Activated CD4-positive, alpha-beta T cell treated with anti-CD3 and anti-CD28 coated beads, Interleukin-2, Interleukin-4, amounts not matched to agents 100 ng/mL and 50 ng/mL, durations not matched to agents 16 hours and 8 hours (primary cell): ENCODE results near the gene C5.
"Not testable (repeated sequence)": the region's sequence is repeated elsewhere in the genome, so short reads cannot be mapped to it uniquely, and the experiment has no call there.

Experiments used
- DNase-seq: peaks from one replicate; pipeline ENCODE4 v3.0.0-alpha.2; 2020; ENCODE audit warnings: low spot score

C5 gene

GRCh38 chr9:121048618-121049017 lies 1.5 kb downstream of the C5 start:
- DNase-seq, result no peak

- no peak for DNase-seq
Observed at GRCh38 chr9:121048175-121048574, 1.9 kb downstream of the C5 start.

GRCh38 chr9:121038804-121039203 lies 11.3 kb downstream of the C5 start:
- DNase-seq, result no peak

DNA sequence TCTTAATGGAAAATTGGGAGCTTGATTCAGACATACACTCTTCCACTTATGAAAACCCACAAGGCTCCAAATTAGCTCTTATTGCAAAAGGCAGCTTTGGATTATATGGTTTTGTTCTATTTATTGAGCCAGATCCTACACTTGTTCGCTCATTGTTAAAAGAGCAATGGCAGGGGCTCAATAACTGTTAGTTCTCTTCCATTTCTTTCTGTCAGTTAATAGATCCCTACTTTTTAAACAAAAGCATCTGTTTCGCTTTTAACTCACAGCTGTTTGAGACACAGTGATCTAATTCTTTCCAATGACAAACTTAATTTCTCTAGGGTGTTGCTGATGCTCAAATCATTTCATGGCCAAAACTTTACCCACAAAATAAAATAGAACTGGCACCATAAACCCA lies 11.7 kb downstream of the C5 start:
- no peak for DNase-seq

GRCh38 chr9:121035717-121036116 lies 14.4 kb downstream of the C5 start:
- DNase-seq, result not testable (repeated sequence)

GRCh38 chr9:121034529-121034928 lies 15.5 kb downstream of the C5 start:
- DNase-seq, result no peak

DNA sequence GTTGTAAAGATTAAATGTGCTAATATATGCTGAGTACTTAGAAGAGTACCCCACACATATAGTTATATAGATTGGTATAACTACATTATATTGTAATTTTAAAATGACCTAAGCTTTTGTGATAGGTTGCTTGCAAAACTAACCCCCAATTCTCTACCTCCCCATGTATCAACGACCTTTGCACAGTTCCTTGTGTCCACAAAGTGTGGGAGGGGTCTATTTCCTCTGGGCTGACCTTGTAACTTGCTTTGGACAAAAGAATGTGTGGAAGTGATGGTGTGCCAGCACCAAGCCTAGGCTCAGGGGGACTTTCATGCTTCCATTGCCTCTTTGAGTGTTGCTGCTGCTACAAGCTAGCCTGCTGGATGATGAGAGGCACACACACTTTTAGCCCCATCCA lies 20.6 kb downstream of the C5 start:
- DNase-seq, result no peak

DNA sequence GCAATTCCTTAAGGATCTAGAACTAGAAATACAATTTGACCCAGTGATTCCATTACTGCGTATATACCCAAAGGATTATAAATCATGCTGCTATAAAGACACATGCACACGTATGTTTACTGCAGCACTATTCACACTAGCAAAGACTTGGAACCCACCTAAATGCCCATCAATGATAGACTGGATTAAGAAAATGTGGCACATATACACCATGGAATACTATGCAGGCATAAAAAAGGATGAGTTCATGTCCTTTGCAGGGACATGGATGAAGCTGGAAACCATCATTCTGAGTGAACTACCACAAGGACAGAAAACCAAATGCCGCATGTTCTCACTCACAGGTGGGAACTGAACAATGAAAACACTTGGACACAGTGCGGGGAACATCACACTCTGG lies 21.8 kb downstream of the C5 start:
- not testable (repeated sequence) for DNase-seq

DNA sequence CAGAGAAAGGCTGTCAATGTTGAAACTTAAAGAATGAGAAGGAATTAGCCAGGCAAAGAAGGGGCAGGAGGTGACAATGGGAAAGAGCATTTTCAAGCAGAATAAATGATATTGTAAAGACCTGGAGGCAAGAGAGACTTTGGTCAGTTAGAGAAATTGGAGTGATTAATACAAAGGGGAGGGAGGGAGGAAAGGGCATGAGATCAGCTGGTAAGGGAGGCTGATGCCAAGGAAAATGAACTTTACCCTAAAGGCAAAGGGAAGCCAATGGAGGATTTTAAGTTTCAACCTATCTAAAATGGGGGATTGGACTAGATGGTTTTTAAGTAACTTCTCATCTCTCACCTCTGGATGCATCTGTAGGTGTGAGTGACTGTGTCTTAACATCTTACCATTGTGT lies 23.3 kb downstream of the C5 start:
- DNase-seq, result no peak

DNA sequence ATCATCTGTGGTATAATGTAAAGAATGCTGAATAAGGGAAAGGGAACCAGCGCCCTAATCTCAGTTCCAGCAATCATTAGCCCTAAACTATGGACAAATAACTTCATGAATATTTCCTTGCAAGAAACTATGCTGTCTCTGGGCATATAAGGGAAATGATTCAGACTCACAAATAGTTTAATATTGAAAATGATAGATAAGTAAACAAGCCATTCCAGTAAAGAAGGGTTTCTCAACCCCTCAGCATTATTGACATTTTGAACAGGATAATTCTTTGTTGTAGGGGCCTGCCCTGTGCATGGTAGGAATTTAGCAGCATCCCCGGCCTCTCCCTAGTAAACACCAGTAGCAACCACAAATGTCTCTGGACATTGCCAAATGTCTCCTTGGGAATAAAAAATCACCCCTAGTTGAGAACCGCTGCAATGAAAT lies 23.8 kb downstream of the C5 start:
- DNase-seq, result no peak

DNA sequence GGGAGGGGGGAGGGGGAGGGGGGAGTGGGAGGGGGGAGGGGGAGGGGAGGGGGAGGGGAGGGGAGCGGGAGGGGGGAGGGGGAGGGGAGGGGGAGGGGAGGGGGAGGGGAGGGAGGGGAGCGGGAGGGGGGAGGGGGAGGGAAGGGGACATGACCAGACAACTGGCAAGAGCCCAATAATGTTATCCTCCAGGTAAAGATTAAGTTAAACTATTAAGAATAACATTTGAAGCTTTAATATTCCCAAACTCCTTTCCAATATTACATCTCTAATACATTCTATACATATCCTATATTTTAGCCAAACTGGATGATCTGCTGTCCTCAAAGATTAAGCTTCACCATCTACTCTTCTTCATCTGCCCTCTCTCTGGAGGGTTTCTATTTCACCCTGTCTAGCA lies 25.8 kb downstream of the C5 start:
- no peak for DNase-seq

DNA sequence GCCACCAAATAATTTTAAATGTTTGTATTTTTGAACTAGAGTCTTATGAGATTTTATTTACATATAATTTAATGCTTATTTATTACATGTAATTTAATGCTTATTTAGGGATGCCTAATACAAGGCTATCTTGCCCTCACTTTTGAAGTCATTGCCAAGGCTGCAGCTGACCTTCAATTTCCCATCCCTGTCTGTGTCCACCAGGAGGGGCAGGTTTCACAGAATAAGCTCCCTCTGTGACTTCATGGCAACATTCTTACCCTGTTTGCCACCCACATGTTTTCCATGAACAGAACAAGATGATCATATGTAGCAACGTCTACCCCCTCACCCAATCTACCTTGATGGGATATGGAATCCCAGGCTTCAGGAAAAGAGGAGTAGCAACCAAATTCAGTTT lies 27.0 kb downstream of the C5 start:
- no peak for DNase-seq

GRCh38 chr9:121021301-121021700 lies 28.8 kb downstream of the C5 start:
- no peak for DNase-seq

DNA sequence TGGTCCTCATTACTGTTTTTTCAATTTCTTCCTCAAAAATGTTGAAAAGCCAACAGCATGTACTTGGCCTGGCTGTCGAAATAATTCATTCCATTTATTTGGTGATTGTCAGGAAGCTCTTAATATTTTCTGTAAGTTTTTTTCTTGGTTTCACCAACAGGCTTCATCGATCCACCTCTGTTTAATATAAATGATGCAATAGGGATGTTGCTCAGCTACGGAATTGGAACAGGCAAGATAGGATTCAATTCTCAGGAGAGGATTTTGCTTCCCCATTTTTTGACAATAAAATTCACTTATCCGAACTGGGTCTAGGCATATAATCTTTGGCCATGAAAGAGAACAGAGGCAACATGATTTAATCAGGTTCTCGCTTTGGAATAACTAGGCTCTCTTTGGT lies 30.8 kb downstream of the C5 start:
- no peak for DNase-seq

DNA sequence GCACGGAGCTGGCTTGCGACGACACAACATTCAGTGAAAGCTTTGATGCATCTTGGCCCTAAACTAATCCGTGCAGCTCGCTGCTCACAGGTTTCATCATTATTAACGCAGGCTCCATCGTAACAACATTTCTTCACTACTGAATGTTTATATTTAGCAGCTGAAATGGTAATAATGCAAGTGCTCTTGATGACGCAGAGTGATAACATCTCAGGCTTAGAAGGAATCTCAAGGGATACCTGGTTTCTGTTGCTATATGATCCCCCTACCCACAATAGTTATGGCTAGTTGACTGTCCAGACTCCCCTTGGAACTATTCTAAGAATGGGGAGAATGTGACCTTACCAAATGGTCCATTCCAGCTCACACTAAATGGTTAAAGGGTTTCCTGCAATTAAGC lies 36.2 kb downstream of the C5 start:
- no peak for DNase-seq

GRCh38 chr9:121009650-121010049 lies 40.4 kb downstream of the C5 start:
- peak; percentile 6 for DNase-seq

- DNase-seq, result no peak
Observed at GRCh38 chr9:120999317-120999716, 50.8 kb downstream of the C5 start.

- no peak for DNase-seq
Observed at GRCh38 chr9:120998111-120998510, 52.0 kb downstream of the C5 start.

GRCh38 chr9:120997502-120997901 lies 52.6 kb downstream of the C5 start:
- DNase-seq, result no peak

DNA sequence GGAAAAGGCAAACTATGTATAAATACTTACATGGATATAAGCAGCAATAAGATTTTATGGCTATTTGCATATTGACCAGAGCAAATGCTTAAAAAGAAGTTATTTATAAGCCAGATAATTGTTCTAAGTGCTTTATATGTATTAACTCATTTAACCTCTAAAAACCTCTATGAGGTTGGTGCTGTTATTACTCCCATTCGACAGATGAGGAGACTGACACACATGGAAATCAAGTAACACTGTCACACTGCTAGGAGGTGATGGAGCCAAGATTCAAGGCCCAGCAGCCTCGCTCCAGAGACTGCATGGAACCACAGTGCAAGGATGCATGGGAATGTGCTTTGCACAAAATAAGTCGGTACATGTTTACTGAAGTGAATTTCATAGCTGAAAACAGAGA lies 53.7 kb downstream of the C5 start:
- DNase-seq, result no peak

- DNase-seq, result no peak
Observed at GRCh38 chr9:120989065-120989464, 61.0 kb downstream of the C5 start.

GRCh38 chr9:120985819-120986222 lies 64.3 kb downstream of the C5 start:
- no peak for DNase-seq

DNA sequence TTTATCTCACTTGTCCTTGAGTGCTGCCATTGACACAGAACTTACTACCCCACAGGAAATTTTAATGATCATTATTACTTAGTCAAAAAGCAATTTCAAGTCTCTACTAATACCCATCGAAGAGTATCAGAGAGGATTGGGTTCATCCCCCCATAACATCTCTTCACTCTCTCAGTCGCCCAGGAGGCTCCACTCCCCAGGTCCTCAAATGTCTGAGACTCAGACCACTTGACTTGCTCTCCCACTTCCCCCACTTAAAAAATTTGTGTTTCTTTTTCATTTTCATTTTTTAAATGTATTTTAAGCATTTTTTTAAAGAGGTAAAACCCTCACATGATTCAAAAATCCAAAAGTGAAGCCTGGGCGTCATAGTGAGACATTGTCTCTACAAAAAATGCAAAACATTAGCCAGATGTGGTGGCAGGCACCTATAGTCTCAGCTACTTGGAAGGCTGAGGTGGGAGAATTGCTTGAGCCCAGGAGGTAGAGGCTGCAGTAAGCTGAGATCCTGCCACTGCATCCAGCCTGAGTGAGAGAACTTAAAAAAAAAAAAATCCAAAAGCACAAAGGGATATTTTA lies 66.7 kb downstream of the C5 start:
- no peak for DNase-seq

GRCh38 chr9:120982836-120983235 lies 67.2 kb downstream of the C5 start:
- DNase-seq, result no peak

DNA sequence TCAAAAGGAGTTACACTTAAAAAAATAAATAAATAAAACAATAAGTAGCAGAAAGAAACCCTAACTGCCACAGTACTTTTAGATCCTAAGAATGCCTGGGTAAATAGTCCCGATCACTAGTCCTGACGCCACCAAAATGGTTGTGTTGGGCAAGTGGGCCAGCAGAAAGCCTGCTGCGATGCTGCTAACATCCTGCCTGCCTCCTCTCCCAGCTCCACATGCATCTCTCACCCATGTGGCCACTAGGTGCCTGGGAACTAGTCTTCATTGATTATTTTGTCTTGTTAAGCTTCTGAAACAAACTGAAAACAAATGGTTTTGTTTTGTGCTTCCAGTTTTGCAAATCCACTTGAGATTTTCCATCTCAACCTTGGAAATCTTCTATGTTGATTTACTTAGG lies 69.1 kb downstream of the C5 start:
- no peak for DNase-seq
